NCI-H82 treated with DMSO at 0.1 percent for 48 hours (cell line): Measurements from ENCODE around the gene CDKN1B.
"Not testable (repeated sequence)": the region's sequence is repeated elsewhere in the genome, so short reads cannot be mapped to it uniquely, and the experiment has no call there.

ENCODE experiments used
- DNase-seq: peaks from one replicate; lab custom pipeline; 2025; ENCODE audit not compliant: unreplicated experiment; lab: John Stamatoyannopoulos, UW

CDKN1B gene

GRCh38 chr12:12723681-12724420, 6.7 kb downstream of the CDKN1B start:
- no peak for DNase-seq

- no peak for DNase-seq
Observed at GRCh38 chr12:12724421-12725085, 7.4 kb downstream of the CDKN1B start.

DNA sequence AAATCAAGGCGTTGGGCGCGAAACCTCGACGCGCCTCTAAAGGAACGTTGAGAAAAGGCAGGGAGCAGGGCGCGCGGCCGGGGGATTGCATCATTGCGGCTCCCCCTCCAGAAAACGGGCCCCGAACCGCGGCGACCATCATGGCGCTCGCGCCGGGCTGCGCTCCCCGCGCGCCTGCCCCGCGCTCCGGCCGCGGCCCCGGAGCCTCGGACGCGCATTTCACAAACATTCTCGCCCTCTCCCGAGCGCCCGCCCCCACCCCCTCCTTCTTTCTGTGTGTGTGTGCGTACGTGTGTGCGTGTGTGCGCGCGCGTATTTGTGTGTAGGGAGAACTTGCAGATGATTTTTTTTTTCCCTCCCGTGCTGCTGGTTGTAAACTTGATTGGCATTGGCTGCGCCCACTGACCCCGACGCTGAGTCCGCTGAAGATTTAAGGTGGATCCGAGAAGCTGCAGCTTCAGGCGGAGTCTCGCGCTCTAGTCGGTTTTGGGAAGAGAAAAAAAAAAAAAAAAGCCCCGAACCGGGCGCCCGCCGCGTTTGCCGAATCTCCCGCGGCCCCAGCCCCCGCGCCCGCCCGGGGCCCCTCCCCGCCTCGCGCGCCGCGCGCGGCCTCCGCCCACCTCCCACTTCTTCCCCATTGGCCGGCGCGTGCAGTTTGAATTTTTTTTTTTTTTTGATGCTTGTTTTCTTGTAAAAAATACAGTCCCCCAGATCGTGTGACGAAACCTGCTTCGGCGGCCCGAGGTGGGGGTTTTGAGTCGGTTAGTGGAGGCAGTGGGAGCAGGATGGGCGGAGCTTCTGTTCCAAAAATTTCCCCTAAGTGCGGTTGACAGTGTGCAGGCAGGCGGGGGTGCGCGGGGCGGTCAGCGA, 8.2 kb downstream of the CDKN1B start:
- DNase-seq, result peak; percentile 85

DNA sequence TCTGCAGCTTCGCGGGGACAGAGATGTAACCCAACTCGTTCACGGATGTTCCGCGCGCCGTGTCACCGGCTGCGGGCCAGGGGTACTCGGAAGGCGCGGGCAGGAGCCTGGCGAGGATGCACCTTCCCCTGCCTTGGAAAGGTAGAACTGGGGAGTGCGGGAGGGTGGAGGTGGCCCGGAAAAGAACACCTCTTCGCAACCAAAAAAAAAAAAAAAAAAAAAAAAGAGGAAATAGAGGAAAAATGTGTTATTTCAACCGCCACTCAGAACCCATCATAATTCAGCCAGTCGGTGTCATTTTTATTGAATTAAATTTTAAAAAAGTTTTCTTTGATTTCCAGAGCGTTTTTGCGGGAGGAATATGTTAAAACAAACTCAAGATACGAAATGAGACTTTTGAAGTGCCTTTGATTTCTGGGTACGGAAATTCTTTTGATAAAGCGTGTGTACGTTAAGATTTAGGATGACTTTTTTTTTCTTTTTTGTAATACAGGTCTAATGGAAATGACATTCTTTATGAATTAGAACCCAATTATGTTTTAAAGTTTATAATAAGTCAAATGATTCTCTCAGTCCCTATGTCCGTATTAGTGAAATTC, 8.9 kb downstream of the CDKN1B start:
- no peak for DNase-seq

DNA sequence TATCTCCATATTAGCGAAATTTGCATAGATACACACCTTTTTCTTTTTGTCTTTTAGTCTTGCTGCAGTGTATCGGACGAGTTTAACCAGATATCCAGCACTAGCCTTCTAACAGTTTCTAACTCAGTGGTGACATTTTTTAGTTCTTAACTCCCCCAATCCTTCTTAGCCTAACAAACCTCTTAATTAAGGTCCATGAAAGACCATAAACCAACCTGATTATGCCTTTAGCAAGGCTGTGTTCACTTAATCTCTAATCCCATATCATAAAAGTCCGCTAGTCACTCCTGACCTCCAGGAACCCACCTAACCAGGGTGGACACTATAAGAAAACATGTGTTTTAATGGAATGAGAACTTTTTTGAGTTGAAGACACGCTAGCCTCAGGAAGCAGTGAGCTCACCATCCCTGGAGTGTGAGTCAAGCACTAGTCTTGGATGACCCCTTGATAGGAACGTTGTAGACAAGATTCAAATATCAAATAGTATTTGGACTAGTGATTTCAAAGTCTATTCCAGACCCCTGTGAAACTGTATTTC, 9.5 kb downstream of the CDKN1B start:
- peak; percentile 66 for DNase-seq

DNA sequence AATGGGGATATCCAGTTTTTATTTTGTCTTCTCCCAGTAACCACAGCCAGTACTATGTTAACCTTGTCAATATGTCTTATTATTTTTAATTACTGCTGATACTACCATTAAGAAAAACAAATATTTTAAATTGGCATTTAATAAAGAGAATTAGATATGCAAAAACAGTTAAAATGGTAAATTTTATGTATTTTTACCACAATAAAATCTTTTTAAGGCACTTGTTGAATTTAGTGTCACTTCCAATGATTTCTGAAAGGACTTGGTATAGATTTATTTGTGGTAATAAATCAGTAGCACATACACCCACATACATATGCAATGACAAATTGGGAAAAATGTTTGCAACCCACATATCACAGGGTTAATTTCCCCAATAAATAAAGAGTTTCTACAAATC, 14.0 kb downstream of the CDKN1B start:
- no peak for DNase-seq

DNA sequence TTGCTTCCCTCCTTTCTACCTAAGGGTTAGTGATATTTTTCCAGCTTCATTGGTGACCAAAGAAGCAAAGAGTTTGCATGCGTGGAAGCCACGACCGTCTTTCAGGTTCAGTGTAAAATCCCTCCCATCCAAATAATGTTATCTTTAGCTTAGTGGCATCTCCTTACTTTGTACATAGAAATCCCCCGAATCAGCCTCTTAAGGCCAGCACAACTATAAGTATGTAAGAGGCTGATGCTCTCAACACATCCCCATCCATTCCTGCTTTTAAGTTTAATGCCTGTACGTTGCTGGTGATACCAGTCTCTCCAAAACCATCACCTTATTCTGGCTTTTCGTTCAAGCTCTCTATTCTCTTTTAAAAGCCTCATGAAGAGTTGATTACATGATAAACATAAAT, 14.6 kb downstream of the CDKN1B start:
- no peak for DNase-seq

DNA sequence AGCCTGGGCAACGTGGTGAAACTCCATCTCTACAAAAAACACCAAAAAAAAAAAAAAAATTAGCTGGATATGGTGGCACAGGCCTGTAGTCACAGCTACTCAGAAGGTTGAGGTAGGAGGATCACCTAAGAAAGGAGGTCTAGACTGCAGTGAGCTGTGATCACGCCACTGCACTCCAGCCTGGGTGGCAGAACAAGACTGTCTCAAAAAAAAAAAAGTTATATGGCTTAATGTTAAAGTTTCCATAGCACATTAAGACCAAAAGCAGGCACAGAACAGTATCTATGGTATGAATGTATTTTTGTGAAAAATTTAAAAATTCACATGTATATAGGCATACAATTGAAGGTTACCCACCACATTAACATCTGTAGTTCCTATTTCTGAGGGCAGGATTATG, 15.9 kb downstream of the CDKN1B start:
- no peak for DNase-seq

GRCh38 chr12:12734054-12734453, 16.9 kb downstream of the CDKN1B start:
- no peak for DNase-seq

DNA sequence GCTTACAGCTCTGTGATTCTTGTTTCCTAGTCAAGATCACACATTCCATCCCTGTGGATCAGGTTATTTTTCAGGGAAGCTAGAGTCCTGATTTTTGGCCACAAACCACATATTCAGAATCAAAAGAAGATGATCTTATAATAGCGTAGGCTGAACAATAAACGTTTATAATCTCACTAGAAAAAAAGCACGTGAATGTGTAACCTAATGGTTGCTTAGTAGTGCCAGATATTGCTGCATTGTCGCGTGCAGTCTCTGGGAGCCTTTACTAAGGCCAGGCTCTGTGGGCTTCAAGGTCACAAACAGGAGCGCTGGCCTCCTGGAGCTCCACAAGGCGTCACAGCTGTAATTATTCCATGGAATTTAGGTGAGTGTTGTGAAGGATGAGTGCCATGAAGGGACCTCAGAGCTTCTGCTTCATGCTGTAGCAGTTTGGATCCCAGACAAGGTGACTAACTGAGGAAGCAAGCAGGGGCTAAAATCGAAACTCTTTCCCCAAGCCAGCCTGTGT, 17.4 kb downstream of the CDKN1B start:
- no peak for DNase-seq

GRCh38 chr12:12735301-12735700, 18.1 kb downstream of the CDKN1B start:
- DNase-seq, result no peak

DNA sequence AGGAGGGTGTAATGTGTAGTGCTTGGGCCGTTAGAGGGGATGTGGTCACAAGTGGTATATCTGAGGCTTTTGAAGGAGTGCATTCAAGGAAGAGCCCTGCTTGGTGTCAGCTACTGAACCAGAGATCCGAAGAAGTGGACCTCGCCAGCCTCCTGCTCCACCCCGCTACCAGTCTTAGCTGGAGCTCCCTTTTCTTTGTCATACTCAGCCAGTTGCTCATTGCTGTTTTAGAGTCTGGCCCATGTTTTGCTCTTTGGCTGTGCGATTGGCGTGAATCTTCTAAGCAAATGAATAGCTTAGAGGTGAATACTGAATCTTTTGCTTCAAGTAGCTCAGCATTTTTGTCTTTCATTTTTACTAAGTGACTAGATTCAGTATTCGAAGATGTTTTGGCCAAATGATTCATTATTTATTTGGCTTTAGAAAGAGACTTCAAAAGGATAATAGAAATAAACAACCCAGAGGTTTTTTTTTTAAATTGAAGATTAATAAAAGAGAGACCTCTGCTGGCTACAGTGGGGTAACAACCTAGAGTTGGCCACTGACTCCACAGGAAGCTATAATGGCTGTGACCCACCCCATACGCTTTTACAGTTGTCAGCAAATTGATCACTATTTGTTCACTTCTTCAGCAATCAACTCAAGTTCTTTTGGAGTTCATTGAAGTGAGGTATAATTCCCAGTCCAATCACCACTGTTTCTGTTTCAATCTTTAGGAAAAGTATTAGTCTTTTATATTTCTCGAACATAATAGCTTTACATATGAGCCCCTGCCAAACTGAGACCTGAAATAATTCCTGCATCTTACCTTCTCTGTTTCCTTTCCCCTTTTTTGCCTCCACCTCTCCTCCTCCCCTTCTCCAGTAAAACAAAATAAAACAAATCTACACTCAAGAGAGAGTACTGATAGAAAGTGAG, 19.9 kb downstream of the CDKN1B start:
- DNase-seq, result no peak

- DNase-seq, result not testable (repeated sequence)
Observed at GRCh38 chr12:12738152-12738551, 21.0 kb downstream of the CDKN1B start.

DNA sequence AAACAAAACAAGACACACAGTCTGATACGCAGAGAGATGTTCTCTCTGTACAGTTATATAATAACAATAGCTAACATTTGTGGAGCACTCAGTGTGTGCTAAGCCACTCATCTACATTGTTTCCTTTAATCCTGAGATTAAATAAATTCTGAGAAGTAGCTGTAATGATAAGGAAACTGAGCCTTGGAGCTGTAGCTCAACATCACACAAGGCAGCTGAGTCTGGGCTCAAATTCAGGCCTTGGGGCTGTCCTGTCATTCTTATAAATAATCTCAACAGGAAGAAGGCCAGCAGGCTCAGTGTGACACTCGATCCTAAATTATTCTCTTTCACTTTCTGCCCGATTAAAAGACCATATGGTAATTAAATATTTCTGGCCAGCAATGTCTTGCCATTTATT, 24.5 kb downstream of the CDKN1B start:
- no peak for DNase-seq

DNA sequence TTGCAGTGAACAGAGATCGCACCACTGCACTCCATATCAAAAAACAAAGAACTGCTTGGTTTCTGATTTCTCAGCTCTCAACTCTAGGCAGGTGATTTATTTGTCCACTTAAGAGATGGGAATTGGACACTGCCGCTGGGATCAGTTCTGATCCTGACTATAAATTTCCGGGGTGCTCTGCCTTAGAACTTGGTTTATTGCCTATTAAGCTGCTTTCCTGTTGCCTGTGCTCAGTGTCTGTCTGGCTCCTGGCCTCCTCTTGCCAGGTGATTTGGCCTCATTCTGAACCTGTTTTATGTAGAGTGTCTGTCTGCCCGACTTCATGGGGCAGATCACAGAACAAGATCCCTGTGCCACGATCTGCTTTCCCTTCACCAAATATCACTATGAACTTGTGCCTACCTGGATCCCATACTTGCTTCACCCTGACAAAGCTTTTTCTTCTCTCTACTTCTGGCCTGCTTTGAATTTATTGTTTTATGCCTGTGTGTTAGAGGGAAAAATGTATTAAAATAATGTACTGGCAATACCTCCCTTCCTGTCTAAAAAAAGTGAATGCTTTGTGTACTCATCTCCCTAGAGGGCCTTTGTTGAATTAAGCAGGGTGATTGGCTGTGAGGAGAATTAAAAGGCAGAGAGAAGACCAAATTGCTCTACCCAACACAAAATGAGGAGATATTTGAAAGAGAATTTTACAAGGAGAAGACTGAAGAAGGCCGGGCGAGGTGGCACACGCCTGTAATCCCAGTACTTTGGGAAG, 27.6 kb downstream of the CDKN1B start:
- no peak for DNase-seq

GRCh38 chr12:12745576-12746211, 28.5 kb downstream of the CDKN1B start:
- DNase-seq, result peak; percentile 92

DNA sequence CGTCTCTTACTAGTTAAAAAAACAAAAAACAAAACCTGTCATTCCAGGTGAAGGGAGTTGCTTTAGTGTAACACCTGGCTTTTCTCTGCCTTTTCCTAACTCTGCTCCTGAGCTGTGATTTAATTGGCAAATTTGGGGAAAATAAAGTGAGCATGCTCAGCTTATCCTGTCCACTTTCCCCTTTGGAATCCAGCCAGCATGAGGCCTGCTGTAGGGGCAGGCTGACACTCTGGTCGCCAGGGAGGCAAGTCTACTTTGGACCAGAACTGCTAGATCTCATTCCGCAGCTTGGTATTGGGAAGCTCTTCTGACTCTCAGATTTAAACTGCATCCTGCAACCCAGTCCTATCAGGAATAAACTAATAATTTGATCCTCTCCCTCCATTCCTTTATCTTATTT, 30.1 kb downstream of the CDKN1B start:
- DNase-seq, result no peak

GRCh38 chr12:12748044-12748443, 30.9 kb downstream of the CDKN1B start:
- no peak for DNase-seq

- DNase-seq, result no peak
Observed at GRCh38 chr12:12749433-12749832, 32.3 kb downstream of the CDKN1B start.
